Stimulated activated CD4-positive, alpha-beta T cell treated with anti-CD3 and anti-CD28 coated beads, Interleukin-1b, Interleukin-23, amount 100 ng/mL, for 24 hours (primary cell): ENCODE data around the gene SFMBT2.
"Not testable (repeated sequence)": the region's sequence is repeated elsewhere in the genome, so short reads cannot be mapped to it uniquely, and the experiment has no call there.

ENCODE experiments used
- DNase-seq, 4 experiments: peaks; one replicate each; pipeline ENCODE4 v3.0.0-alpha.2; 2020; ENCODE audit warnings: low read depth in 4 of 4, low spot score in 1 of 4

Gene SFMBT2

DNA sequence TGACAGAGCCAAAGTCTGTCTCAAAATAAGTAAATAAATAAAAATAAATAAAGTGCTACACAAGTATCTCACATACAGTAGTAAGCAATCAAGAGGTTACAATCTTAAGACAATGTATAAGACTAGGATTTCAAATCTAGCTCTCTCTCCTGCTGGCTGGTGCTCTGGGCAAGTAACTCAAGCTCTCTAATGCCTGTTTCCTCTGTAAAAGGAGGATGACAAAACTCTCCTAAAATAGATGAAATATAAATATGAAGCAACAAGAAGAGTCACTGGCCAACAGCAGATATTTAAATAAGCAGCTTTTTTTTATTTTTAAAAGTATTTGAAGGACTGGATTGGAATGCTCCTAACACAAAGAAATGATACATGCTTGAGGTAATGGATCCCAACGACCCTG is 7.2 kb downstream of the SFMBT2 start:
- DNase-seq: no peak

- DNase-seq: no peak
Observed at GRCh38 chr10:7401782-7402181, 9.1 kb downstream of the SFMBT2 start.

DNA sequence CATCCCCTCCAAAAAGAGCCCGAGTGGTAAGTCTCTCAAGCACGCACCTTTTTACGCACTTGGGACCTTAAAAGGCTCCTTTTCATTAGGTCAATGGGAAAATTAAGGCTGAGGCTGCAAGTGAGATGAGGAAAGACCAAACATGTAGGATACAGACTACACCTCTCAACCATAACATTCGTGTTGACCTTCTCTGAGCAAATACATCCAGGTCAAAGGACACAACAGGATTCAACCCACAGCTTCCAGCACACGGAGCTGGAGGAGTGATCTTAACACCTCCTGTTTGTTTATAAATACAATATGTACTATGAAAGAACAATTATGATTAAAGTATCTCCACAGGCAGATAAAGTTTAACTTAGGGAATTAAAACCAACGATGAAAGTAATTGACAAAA is 9.7 kb downstream of the SFMBT2 start:
- no peak for DNase-seq

GRCh38 chr10:7400068-7400715 is 10.6 kb downstream of the SFMBT2 start:
- no peak for DNase-seq

DNA sequence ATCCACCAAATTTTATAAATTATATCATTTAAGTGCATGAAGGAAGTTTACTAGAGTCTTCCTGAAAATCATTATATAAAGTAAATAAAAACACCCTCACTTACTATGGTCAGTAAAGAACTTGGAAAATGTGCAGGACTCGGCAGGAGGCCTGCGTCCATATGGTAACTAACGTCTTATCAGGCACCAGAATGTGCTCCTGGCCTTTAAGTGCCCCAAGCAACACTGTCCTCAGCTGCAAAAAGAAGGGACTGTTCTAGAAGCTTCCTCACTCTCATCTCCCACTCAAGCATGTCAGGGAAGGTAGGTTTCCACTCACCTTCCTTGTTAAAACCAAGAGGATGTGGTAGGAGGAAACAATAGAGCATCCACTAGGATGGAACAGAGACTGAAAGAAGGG is 11.3 kb downstream of the SFMBT2 start:
- no peak for DNase-seq

- DNase-seq: no peak
Observed at GRCh38 chr10:7397049-7398035, 13.5 kb downstream of the SFMBT2 start.

GRCh38 chr10:7392301-7392700 is 18.5 kb downstream of the SFMBT2 start:
- not testable (repeated sequence) for DNase-seq

DNA sequence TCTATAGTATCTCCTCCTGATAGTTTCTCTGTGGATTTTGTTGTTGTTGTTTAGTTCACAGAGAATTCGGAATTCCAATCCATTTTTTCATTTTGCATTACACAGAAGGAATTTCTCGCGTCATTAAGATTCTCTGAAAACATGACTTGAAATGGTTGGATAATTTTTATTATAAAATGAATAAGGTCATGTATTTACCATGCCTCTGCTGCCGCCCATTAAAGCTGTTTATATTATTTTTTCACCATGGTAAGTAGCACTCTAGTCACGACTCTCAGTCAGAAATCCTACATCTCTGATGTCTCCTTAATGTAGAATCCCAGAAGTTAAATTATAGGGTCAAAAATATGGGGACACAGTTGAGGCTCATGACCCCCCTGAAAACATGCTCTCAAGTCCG is 19.1 kb downstream of the SFMBT2 start:
- no peak for DNase-seq

DNA sequence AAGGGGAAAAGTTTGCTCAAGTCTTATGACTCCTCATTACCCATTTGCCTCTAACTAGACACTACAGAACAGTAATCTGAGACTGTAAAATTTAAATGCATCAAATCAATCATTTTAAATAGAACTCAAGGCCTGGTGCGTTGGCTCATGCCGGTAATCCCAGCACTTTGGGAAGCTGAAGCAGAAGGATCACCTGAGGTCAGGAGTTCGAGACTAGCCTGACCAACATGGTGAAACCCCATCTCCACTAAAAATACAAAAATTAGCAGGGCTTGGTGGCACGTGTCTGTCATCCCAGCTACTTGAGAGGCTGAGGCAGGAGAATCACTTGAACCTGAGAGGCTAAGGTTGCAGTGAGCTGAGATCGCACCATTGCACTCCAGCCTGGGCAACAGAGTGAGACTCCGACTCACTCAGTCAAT is 20.1 kb downstream of the SFMBT2 start:
- DNase-seq: not testable (repeated sequence)

DNA sequence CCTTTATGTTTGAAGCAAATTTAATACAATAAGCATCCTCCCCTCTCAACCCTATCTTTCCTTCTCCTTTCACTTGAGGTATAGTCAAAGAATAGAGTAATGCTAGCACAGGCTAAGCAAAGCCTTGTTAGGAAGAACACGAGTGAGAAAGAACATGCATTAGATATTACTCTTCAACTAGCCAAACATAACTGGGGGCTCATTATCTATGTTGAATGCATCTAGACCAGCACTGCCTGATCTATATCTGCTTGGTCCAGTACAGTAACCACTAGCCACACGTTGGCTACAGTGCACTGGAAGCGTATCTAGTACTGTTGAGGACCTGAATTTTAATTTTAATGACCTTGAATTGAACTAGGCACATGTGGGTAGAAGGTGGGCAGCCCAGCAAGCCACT is 21.0 kb downstream of the SFMBT2 start:
- no peak for DNase-seq

DNA sequence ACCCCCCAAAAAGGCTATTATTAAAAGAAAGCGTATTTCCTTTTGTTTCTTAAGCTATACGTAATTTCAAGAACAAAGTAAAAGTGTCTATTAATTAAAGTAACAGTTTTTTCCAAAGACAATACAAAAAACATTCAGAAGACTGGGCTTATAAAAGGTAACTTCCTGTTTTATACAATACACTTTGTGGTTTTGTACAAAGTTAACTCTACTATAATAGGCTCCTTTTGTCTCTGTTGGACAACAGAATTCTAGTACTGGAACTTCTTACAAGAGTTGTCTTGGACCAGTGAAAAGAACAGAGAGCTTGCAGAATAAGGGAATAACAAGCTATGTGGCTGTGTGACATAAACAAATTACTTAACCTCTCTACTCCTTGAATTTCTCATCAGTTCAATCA is 21.5 kb downstream of the SFMBT2 start:
- DNase-seq: no peak

DNA sequence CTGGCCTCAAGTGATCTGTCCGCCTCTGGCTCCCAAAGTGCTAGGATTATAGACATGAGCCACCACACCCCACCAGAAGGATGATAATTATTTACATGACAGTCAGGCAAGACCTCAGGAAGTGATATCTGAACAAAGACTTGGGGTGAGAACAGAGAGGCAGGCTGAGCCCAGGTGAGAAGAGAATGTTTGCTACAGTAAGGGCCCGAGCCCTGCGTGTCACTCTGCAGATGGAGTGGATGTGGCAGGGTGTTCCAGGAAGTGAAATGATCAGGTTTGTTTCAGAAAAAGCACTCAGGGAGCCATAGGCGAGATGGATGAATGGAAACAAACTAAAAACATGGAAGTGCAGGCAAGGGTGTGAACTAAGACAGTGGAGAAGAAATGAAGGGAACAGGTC is 22.2 kb downstream of the SFMBT2 start:
- no peak for DNase-seq

- DNase-seq: not testable (repeated sequence)
Observed at GRCh38 chr10:7388149-7388548, 22.7 kb downstream of the SFMBT2 start.

DNA sequence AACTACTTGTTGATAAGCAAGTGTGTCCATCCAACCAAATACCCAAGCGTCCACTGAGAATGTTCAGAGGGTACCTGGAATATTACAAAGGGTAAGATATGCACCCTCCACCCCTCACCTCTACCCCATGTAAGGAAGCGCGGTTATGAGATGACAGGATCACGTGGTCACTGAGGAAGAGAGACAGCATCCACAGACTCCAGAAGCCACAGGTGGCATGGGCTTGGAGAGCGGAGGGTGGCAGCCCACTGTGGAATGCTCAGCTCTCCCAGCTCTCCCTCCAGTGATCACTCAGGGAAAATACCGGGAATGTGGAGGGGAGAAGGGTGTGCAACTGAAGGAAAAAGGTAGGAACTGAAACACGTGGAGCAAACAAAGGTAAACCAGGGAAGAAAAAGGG is 25.7 kb downstream of the SFMBT2 start:
- no peak for DNase-seq

- DNase-seq: no peak
Observed at GRCh38 chr10:7383442-7383841, 27.4 kb downstream of the SFMBT2 start.

- no peak for DNase-seq
Observed at GRCh38 chr10:7380704-7381241, 30.1 kb downstream of the SFMBT2 start.

GRCh38 chr10:7378602-7379403 is 32.0 kb downstream of the SFMBT2 start:
- DNase-seq: no peak

DNA sequence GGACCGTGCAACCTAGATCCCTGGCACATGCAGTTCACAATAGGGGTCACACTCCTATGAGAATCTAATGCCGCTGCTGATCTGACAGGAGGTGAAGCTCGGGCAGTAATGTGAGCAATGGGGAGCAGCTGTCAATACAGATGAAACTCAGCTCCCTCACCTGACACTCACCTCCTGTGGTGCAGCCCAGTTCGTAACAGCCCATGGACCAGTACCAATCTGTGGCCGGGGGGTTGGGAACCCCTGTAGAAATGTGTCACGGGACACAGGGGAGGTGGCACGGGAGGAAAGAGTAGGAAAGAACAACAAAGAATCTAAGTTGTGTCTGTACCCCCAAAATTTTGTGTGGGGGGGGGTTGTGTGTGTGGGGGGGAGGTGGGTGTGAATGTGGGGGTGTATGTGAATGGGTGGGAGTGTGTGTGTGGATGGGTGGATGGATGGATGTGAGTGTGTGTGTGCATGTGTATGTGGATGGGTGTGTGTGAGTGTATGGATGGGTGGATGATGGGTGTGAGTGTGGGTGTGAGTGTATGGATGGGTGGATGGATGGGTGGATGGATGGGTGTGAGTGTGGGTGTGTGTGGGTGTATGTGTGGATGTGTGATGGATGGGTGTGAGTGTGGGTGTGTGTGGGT is 33.1 kb downstream of the SFMBT2 start:
- DNase-seq: no peak

- no peak for DNase-seq
Observed at GRCh38 chr10:7374795-7375194, 36.0 kb downstream of the SFMBT2 start.

- no peak for DNase-seq
Observed at GRCh38 chr10:7373039-7373438, 37.8 kb downstream of the SFMBT2 start.

- no peak for DNase-seq
Observed at GRCh38 chr10:7372504-7372903, 38.3 kb downstream of the SFMBT2 start.
